H1 (cell line): ENCODE data around the gene FAM120A. TPM values are rescaled to one million over a fixed set of nuclear protein-coding genes. Genes with fewer than 3 reads are reported as not detected.

Experiments
- BACH1 ChIP-seq: IDR thresholded peaks from 2 replicates; pipeline ENCODE4 v1.6.1; 2012; ENCODE audit warnings: low read length, improper control_type of control experiment
- EP300 ChIP-seq, 2 experiments: IDR thresholded peaks; 1 replicate in 1 of 2; 2 replicates in 1 of 2; pipeline ENCODE4 v1.6.1; 2011 to 2012; ENCODE audit warnings: low read depth in 2 of 2, low read length in 2 of 2, mild to moderate bottlenecking in 2 of 2, borderline replicate concordance in 1 of 2, inconsistent platforms in 1 of 2, moderate library complexity in 1 of 2
- PHF8 ChIP-seq: fragments of 200-600 bp; sonication (generic); conservative IDR thresholded peaks from 2 replicates; pipeline ENCODE4 v1.7.1; 2012; ENCODE audit warnings: low read depth, mild to moderate bottlenecking, inconsistent platforms, low read length, moderate library complexity
- polyA plus RNA-seq, 7 experiments: library from polyadenylated mRNA; depleted of rRNA in 3 of 7; stranded (reverse) in 5 of 7; unstranded in 2 of 7; fragments of >200 nt in 5 of 7; fragments of 200-250 nt in 2 of 7; gene quantifications; 1 replicate in 5 of 7; 2 replicates in 1 of 7; 4 replicates in 1 of 7; pipeline versions ENCODE4 v1.2.1 to v1.2.3, GENCODE V29; 2011 to 2013; ENCODE audit warnings: missing spikeins in 2 of 7, mixed read lengths in 2 of 7
- total RNA-seq: library from RNA; stranded (reverse); fragmentation: NEBNext Ultra II Directional; extraction: Animal tissue kit (Norgen Biotek cat#: 25700); gene quantifications from 2 replicates; pipeline ENCODE4 v1.2.1, GENCODE V29; 2021

Gene FAM120A
- total and polyA plus RNA-seq, 2 of the 8 experiments (the other 6 are each of a cell fraction or from before 2014, with no cell fraction given): 24.9 to 54.7 TPM

DNA sequence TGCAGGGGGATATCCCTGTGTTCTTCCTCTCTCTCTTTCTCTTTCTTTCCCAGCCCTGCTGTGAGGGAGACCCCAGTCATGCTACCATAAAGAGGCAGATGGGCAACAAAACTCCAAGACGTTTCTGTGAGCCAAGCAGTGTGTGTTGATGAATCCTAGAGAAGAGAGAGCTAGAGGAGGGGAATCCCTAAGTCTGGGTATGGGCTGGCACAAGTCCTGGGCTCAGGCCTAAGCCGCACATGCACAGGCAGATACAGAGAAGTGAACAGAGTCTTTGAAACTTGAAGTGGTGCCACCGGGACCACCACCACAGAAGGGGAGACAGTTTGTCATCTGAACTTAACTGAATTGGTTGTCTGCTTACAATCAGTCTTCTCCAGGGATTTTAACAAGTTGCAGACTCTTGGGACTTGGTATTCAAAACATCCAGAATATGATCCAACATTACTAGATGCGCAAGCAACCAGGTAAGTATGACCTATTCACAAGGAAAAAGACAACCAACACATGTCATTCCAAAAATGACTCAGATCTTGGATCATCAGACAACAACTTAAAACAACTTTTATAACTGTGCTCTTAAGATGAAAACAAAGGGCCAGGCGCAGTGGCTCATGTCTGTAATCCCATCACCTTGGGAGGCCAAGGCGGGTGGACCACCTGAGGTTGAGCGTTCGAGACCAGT lies 10.4 kb upstream of the FAM120A start (continued):
- TF ChIP-seq PHF8 (no peak), BACH1 (no peak), EP300 (IDR thresholded peaks at IDR 0.05; ENCODE audit: borderline replicate concordance in 1 of 2, low read depth in 2 of 2, low read length in 2 of 2) (no peak)
